H1 (cell line): Measurements from ENCODE around the gene SYNGR3. TPM values are rescaled to one million over a fixed set of nuclear protein-coding genes. Genes with fewer than 3 reads are reported as not detected.
A peak's percentile ranks its signal among the peaks of the same experiment; 100 is the strongest.

Experiments used
- CTCF ChIA-PET: fragments of 300-600 bp; sonication (Branson Sonifier 250); formaldehyde crosslinking; loops from one replicate; lab custom pipeline; 2021; ENCODE audit not compliant: partially characterized antibody; lab: Charles Lee
- POLR2A ChIA-PET: fragments of 300-600 bp; sonication (Branson Sonifier 250); formaldehyde crosslinking; loops from one replicate; lab custom pipeline; 2021; ENCODE audit warnings: inconsistent platforms; ENCODE audit not compliant: partially characterized antibody; lab: Charles Lee
- DNase-seq, 2 experiments: peaks; one replicate each; pipeline versions ENCODE4 v3.0.0 to v3.0.0-alpha.2; 2010 to 2022; ENCODE audit warnings: low spot score in 2 of 2, low read depth in 1 of 2, mixed read lengths in 1 of 2
- FAIRE-seq: peaks from 2 replicates; lab custom pipeline; 2011; peaks lifted over from hg19 to GRCh38; lab: Jason Lieb, UNC
- H2AFZ ChIP-seq: 2 replicates; pipeline ENCODE4 v1.8.1; 2012; ENCODE audit warnings: low read length, inconsistent platforms
- H2AK5ac ChIP-seq: 2 replicates; pipeline ENCODE4 v1.6.1; 2013; ENCODE audit warnings: low read depth, low read length
- H2BK120ac ChIP-seq: replicated peaks from 2 replicates; pipeline ENCODE3; 2013; ENCODE audit warnings: low read depth, low read length, inconsistent platforms
- H2BK12ac ChIP-seq: 2 replicates; pipeline ENCODE4 v1.6.1; 2013; ENCODE audit warnings: low read depth, low read length
- H2BK15ac ChIP-seq: 2 replicates; pipeline ENCODE4 v1.6.1; 2013; ENCODE audit warnings: low read length
- H2BK20ac ChIP-seq: 2 replicates; pipeline ENCODE4 v1.6.1; 2013; ENCODE audit warnings: low read length
- H2BK5ac ChIP-seq: 2 replicates; pipeline ENCODE4 v1.6.1; 2013; ENCODE audit warnings: low read depth, low read length
- H3K14ac ChIP-seq: 2 replicates; pipeline ENCODE4 v1.6.1; 2013; ENCODE audit warnings: inconsistent platforms; ENCODE audit not compliant: insufficient read length
- H3K18ac ChIP-seq: 2 replicates; pipeline ENCODE4 v1.6.1; 2013; ENCODE audit warnings: low read length; ENCODE audit errors: extremely low read depth
- H3K23ac ChIP-seq: 2 replicates; pipeline ENCODE4 v1.6.1; 2013; ENCODE audit warnings: inconsistent platforms; ENCODE audit not compliant: insufficient read length
- H3K23me2 ChIP-seq: 2 replicates; pipeline ENCODE4 v1.6.1; 2013; ENCODE audit warnings: low read depth, low read length
- H3K27ac ChIP-seq: 2 replicates; pipeline ENCODE4 v1.6.1; 2011; ENCODE audit warnings: low read depth, low read length, inconsistent platforms
- H3K27me3 ChIP-seq, 4 experiments: replicated peaks in 1 of 4; 1 replicate in 1 of 4; 2 replicates in 3 of 4; pipeline versions ENCODE4 v1.6.1 to v1.8.1; 2011 to 2013; ENCODE audit warnings: low read length in 3 of 4, mild to moderate bottlenecking in 3 of 4, inconsistent platforms in 2 of 4, mixed read lengths in 2 of 4, moderate library complexity in 1 of 4; ENCODE audit not compliant: control insufficient read depth in 3 of 4, insufficient read depth in 3 of 4; ENCODE audit errors: extremely low read depth in 1 of 4
- H3K36me3 ChIP-seq, 4 experiments: 2 replicates each; pipeline versions ENCODE4 v1.6.1 to v1.8.1; 2011 to 2013; ENCODE audit warnings: mild to moderate bottlenecking in 4 of 4, low read length in 3 of 4, moderate library complexity in 2 of 4, control low read depth in 1 of 4, inconsistent platforms in 1 of 4; ENCODE audit not compliant: insufficient read depth in 4 of 4, control insufficient read depth in 2 of 4
- H3K4ac ChIP-seq: replicated peaks from 2 replicates; pipeline ENCODE3; 2013; ENCODE audit warnings: low read length, low read depth, mixed read lengths, inconsistent platforms; ENCODE audit not compliant: insufficient read length
- H3K4me1 ChIP-seq, 4 experiments: replicated peaks in 1 of 4; 1 replicate in 1 of 4; 2 replicates in 3 of 4; pipeline versions ENCODE4 v1.6.1 to v1.8.1; 2011 to 2013; ENCODE audit warnings: low read length in 3 of 4, inconsistent platforms in 2 of 4, mixed read lengths in 1 of 4; ENCODE audit not compliant: insufficient read depth in 4 of 4, control insufficient read depth in 3 of 4
- H3K4me2 ChIP-seq, 2 experiments: 2 replicates each; pipeline versions ENCODE4 v1.6.1 to v1.8.1; 2011 to 2013; ENCODE audit warnings: low read depth in 2 of 2, low read length in 2 of 2, control low read depth in 1 of 2, inconsistent platforms in 1 of 2, mild to moderate bottlenecking in 1 of 2; ENCODE audit not compliant: insufficient read depth in 1 of 2
- H3K4me3 ChIP-seq, 4 experiments: fragments of 200-600, 300-600 bp in 1 of 4; sonication (generic), shearing (Covaris generic), sonication (Bioruptor Twin) in 1 of 4; 2 replicates each; pipeline versions ENCODE4 v1.5.1 to v1.8.1; 2011 to 2016; ENCODE audit warnings: low read length in 4 of 4, low read depth in 3 of 4, control low read depth in 2 of 4, inconsistent platforms in 2 of 4, mild to moderate bottlenecking in 2 of 4, mixed read lengths in 1 of 4, moderate library complexity in 1 of 4; ENCODE audit not compliant: insufficient read depth in 2 of 4; ENCODE audit errors: extremely low read depth in 1 of 4
- H3K56ac ChIP-seq: replicated peaks from 2 replicates; pipeline ENCODE3; 2013; ENCODE audit warnings: low read depth, mild to moderate bottlenecking, mixed read lengths, low read length, inconsistent platforms; ENCODE audit not compliant: insufficient read length
- H3K79me1 ChIP-seq: 2 replicates; pipeline ENCODE4 v1.6.1; 2013; ENCODE audit warnings: low read depth, low read length, control low read depth
- H3K79me2 ChIP-seq, 2 experiments: 2 replicates each; pipeline versions ENCODE4 v1.6.1 to v1.8.1; 2012 to 2013; ENCODE audit warnings: low read length in 2 of 2, mild to moderate bottlenecking in 2 of 2, inconsistent platforms in 1 of 2; ENCODE audit not compliant: insufficient read depth in 2 of 2, control insufficient read depth in 1 of 2
- H3K9ac ChIP-seq, 4 experiments: replicated peaks in 1 of 4; 1 replicate in 1 of 4; 2 replicates in 3 of 4; pipeline versions ENCODE4 v1.6.1 to v1.8.1; 2011 to 2013; ENCODE audit warnings: low read depth in 3 of 4, low read length in 3 of 4, control low read depth in 2 of 4, mild to moderate bottlenecking in 2 of 4, moderate library complexity in 2 of 4, inconsistent platforms in 1 of 4; ENCODE audit errors: extremely low read depth in 1 of 4
- H3K9me3 ChIP-seq, 2 experiments: 2 replicates each; pipeline versions ENCODE4 v1.6.1 to v1.8.1; 2012 to 2013; ENCODE audit warnings: mild to moderate bottlenecking in 2 of 2, moderate library complexity in 2 of 2, control low read depth in 1 of 2, inconsistent platforms in 1 of 2, low read depth in 1 of 2, low read length in 1 of 2, mixed read lengths in 1 of 2; ENCODE audit not compliant: insufficient read depth in 2 of 2
- H4K20me1 ChIP-seq, 2 experiments: replicated peaks in 1 of 2; 2 replicates each; pipeline versions ENCODE3 to v1.8.1; 2011 to 2013; ENCODE audit warnings: inconsistent platforms in 2 of 2, low read length in 2 of 2, mild to moderate bottlenecking in 1 of 2; ENCODE audit not compliant: insufficient read depth in 2 of 2, control insufficient read depth in 1 of 2
- H4K5ac ChIP-seq: 2 replicates; pipeline ENCODE4 v1.6.1; 2013; ENCODE audit warnings: low read length, low read depth, mixed read lengths, inconsistent platforms; ENCODE audit not compliant: insufficient read length
- H4K8ac ChIP-seq: 2 replicates; pipeline ENCODE4 v1.8.0; 2013; ENCODE audit warnings: mild to moderate bottlenecking, moderate library complexity, low read length, inconsistent platforms; ENCODE audit not compliant: insufficient read depth; ENCODE audit errors: extremely low read depth
- H4K91ac ChIP-seq: replicated peaks from 2 replicates; pipeline ENCODE3; 2013; ENCODE audit warnings: low read length, mixed read lengths, inconsistent platforms; ENCODE audit not compliant: insufficient read length
- EGR1 ChIP-seq: IDR thresholded peaks from 2 replicates; pipeline ENCODE4 v1.6.1; 2011; ENCODE audit warnings: low read depth, low read length, borderline replicate concordance
- EP300 ChIP-seq, 2 experiments: IDR thresholded peaks; 1 replicate in 1 of 2; 2 replicates in 1 of 2; pipeline ENCODE4 v1.6.1; 2011 to 2012; ENCODE audit warnings: low read depth in 2 of 2, low read length in 2 of 2, mild to moderate bottlenecking in 2 of 2, borderline replicate concordance in 1 of 2, inconsistent platforms in 1 of 2, moderate library complexity in 1 of 2
- GABPA ChIP-seq: IDR thresholded peaks from 2 replicates; pipeline ENCODE4 v1.6.1; 2011; ENCODE audit warnings: mild to moderate bottlenecking, low read length, moderate library complexity, borderline replicate concordance; ENCODE audit not compliant: insufficient read depth
- POLR2A ChIP-seq, 2 experiments: IDR thresholded peaks; 1 replicate in 1 of 2; 2 replicates in 1 of 2; pipeline ENCODE4 v1.6.1; 2011; ENCODE audit warnings: low read depth in 2 of 2, low read length in 2 of 2, mild to moderate bottlenecking in 2 of 2; ENCODE audit errors: control extremely low read depth in 1 of 2
- SP1 ChIP-seq: IDR thresholded peaks from 2 replicates; pipeline ENCODE4 v1.6.1; 2011; ENCODE audit warnings: low read depth, low read length
- TBP ChIP-seq: IDR thresholded peaks from 2 replicates; pipeline ENCODE4 v1.6.1; 2011; ENCODE audit warnings: low read depth, low read length, improper control_type of control experiment
- TEAD4 ChIP-seq: IDR thresholded peaks from 2 replicates; pipeline ENCODE4 v1.6.1; 2012; ENCODE audit warnings: low read depth, low read length, inconsistent platforms, mixed read lengths
- ZNF274 ChIP-seq: IDR thresholded peaks from 2 replicates; pipeline ENCODE4 v1.7.0; 2012; ENCODE audit warnings: low read length, borderline replicate concordance; ENCODE audit errors: extremely low read depth
- WGBS, 2 experiments: shearing (Covaris generic) in 1 of 2; methylation state at CpG; one replicate each; pipeline versions ENCODE4 v1.1.6 to v1.1.7; 2013 to 2015; ENCODE audit warnings: low lambda C conversion rate in 2 of 2, mixed read lengths in 2 of 2, inconsistent platforms in 1 of 2, low coverage in 1 of 2, missing lambda C conversion rate in 1 of 2; ENCODE audit not compliant: insufficient replicate concordance in 2 of 2, insufficient coverage in 1 of 2, insufficient read length in 1 of 2; ENCODE audit errors: extremely low coverage in 1 of 2, missing lambda C conversion rate in 1 of 2; 5-methylcytosine and 5-hydroxymethylcytosine counted together
- polyA plus RNA-seq, 7 experiments: library from polyadenylated mRNA; depleted of rRNA in 3 of 7; stranded (reverse) in 5 of 7; unstranded in 2 of 7; fragments of >200 nt in 5 of 7; fragments of 200-250 nt in 2 of 7; gene quantifications; 1 replicate in 5 of 7; 2 replicates in 1 of 7; 4 replicates in 1 of 7; pipeline versions ENCODE4 v1.2.1 to v1.2.3, GENCODE V29; 2011 to 2013; ENCODE audit warnings: missing spikeins in 2 of 7, mixed read lengths in 2 of 7
- total RNA-seq: library from RNA; stranded (reverse); fragmentation: NEBNext Ultra II Directional; extraction: Animal tissue kit (Norgen Biotek cat#: 25700); gene quantifications from 2 replicates; pipeline ENCODE4 v1.2.1, GENCODE V29; 2021
- TF ChIP-seq, protein P1 (sequence below): IDR thresholded peaks from 2 replicates; pipeline ENCODE4 v1.6.1; 2012; ENCODE audit warnings: low read length, inconsistent platforms

Gene SYNGR3
- total and polyA plus RNA-seq, 2 of the 8 experiments (the other 6 are each of a cell fraction or from before 2014, with no cell fraction given) = 36.2 to 49.9 TPM

DNA sequence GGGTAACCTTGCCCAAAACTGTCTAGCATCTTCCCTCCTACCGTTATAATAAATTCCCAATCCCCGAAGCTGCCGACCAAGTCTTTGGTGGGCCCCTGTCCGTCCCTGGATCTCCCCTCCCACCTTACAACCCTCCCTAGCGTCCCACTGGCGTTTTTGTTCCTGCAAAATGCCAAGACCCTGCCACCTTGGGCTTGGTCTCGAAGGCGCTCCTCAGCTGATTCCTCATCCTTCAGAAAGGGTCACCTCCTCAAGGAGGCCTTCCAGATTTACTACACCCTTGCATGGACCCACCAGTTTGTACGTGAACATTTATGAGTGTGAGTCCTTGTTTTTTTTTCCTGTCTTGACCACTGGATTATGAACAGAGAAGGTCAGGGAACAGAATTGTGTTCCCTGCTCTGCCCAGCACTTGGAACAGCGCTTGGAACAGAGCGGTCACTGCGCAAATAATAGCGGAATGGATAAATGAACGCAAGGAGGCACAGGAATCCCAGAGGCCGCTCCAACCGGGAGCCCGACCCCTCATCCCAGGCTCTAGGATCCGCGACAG lies 6.7 kb upstream of the SYNGR3 start:
- 36% methylated on average over 19 of the region's 19 CpGs; no CpG with 5 or more reads in 1 of the 2 experiments for WGBS, 2 experiments
- Histone ChIP-seq H4K8ac (no peak overlapping the region), H2AFZ (no peak overlapping the region), H3K23me2 (peaks cover 26% of the 10 kb centered on the region), H2BK15ac (peak overlapping the region; percentile 61; the same call in 1 of the 2 replicates), H2BK12ac (no peak overlapping the region), H3K56ac (no peak overlapping the region), H3K36me3 (peaks cover 2 to 7% (median 3%) of the 10 kb centered on the region in 4 experiments; a peak in 3 of 8 replicates), H4K91ac (no peak overlapping the region), H3K18ac (no peak overlapping the region), H3K4me1 (peaks cover 3 to 40% (median 27%) of the 10 kb centered on the region in 4 experiments), H2BK20ac (no peak overlapping the region), H3K4ac (no peak overlapping the region), H3K14ac (no peak overlapping the region), H3K27me3 (peaks cover 8 to 40% (median 39%) of the 10 kb centered on the region in 4 experiments; a peak in 6 of 7 replicates), H3K4me3 (peak overlapping the region; percentile 44 to 96 (median 61); a peak in 7 of 8 replicates), H3K27ac (no peak overlapping the region), H2AK5ac (peak overlapping the region; percentile 86; the same call in 1 of the 2 replicates), H2BK120ac (no peak overlapping the region), H4K5ac (no peak overlapping the region), H3K9ac (peak overlapping the region in 1 of 4 experiments; percentile 4; a peak in 1 of 7 replicates), H4K20me1 (peaks cover 0 to 13% of the 10 kb centered on the region in 2 experiments), H3K79me2 (peaks cover 0 to 9% of the 10 kb centered on the region in 2 experiments; a peak in 1 of 4 replicates), H2BK5ac (no peak overlapping the region), H3K79me1 (no peaks in the 10 kb centered on the region), H3K23ac (no peak overlapping the region), H3K4me2 (peak overlapping the region; percentile 58 to 97), H3K9me3 (no peaks in the 10 kb centered on the region)
- ChIA-PET POLR2A (interaction anchor here (0.7 to 28.2 kb wide), 5 partner anchors 9 to 58 kb away, joined by 4 to 736 read pairs (median 4); partner anchors contain the start of genes NDUFB10, RNF151, RPS2 and TBL3), CTCF (interaction anchor here (0.6 to 3.1 kb wide), 8 partner anchors 11 to 550 kb away, joined by 3 to 9 read pairs (median 4); no protein-coding TSS in a partner anchor)
- no peak for FAIRE-seq
- no peak for DNase-seq
- TF ChIP-seq ZNF274 (no peak), EP300 (IDR thresholded peaks at IDR 0.05; ENCODE audit: borderline replicate concordance in 1 of 2, low read depth in 2 of 2, low read length in 2 of 2) (no peak), TEAD4 (0 out of 2 replicates have a peak, but pooled peaks have one; percentile 6), EGR1 (no peak), GABPA (no peak), POLR2A (IDR thresholded peaks at IDR 0.05; ENCODE audit: control extremely low read depth in 1 of 2, low read depth in 2 of 2, low read length in 2 of 2) (0 out of 3 replicates have a peak, but pooled peaks of 1 of the 2 experiments have one; percentile 5), SP1 (peak; percentile 48; the same call in 1 of the 2 replicates), TBP (no peak)
- TF ChIP-seq, protein P1, sequence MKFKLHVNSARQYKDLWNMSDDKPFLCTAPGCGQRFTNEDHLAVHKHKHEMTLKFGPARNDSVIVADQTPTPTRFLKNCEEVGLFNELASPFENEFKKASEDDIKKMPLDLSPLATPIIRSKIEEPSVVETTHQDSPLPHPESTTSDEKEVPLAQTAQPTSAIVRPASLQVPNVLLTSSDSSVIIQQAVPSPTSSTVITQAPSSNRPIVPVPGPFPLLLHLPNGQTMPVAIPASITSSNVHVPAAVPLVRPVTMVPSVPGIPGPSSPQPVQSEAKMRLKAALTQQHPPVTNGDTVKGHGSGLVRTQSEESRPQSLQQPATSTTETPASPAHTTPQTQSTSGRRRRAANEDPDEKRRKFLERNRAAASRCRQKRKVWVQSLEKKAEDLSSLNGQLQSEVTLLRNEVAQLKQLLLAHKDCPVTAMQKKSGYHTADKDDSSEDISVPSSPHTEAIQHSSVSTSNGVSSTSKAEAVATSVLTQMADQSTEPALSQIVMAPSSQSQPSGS = 0 out of 2 replicates have a peak, but pooled peaks have one; percentile 3
